GM21447 (cell line): Measurements from ENCODE around the gene SORCS2.
"Not testable (repeated sequence)": the region's sequence is repeated elsewhere in the genome, so short reads cannot be mapped to it uniquely, and the experiment has no call there.

ENCODE experiments used
- ATAC-seq: cut with Tn5 transposase; IDR thresholded peaks from one replicate; pipeline ENCODE4 v1.9.1; 2021; ENCODE audit not compliant: unreplicated experiment

The SORCS2 gene

DNA sequence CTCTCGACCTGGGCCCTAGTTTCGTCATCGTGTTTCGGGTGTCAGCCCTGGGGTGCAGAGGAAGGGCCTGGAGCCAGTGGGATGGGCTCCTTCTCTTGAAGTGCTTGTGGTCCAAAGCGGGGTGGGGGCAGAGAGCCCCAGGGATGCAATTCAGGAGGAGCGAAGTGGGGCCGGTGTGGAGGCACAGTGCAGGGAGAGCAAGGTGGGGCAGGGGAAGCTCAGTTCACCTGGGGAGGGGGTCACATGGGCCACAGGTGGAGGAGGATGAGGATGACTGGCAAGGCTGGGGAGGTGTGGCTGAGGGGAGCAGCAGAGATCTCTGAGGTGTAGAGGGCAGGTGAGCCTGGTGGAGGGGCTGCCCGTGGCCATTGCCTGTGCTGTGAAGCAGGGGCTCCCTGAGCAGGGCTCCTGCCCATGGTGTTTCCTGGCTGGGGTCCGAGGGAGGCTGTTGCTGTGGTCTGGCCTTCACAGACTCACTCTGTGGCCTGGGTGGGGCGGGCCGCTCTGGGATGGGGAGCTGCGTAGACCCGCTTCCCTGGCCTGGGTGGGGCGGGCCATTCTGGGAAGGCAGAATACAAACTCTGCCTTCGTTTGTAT lies 6.9 kb downstream of the SORCS2 start:
- ATAC-seq: no peak

DNA sequence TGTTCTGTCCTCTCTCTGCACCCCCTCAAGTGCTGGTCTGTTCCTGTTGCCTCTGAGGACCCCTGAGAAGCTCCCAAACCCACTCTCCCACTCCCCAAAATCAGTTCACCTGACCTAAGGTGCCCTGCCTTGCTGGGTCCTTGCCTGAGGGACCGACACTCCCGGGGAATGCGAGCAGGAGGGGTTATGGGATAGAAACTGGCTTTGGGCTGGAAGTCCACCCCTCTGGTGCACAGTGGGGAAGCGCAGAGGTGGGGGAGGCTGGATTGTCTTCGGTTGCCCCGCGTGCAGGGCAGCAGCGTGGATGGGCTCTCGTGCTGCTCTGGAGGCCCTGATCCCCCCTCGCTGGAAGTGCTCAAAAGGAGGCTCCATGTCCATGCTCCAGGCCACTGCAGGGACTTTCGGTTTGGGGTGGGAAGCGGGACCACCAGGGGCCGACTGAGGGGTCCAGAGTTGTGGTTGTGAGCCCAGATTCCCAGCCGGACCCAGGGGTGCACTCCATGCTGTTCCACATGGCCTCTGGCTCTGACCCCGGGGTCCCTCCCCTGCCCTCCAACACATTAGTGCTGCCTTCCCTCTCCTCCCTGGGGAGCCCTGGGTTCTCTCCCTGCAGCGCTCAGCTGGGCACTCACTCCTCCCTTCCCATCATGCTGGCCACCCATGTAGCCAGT lies 7.6 kb downstream of the SORCS2 start:
- no peak for ATAC-seq

DNA sequence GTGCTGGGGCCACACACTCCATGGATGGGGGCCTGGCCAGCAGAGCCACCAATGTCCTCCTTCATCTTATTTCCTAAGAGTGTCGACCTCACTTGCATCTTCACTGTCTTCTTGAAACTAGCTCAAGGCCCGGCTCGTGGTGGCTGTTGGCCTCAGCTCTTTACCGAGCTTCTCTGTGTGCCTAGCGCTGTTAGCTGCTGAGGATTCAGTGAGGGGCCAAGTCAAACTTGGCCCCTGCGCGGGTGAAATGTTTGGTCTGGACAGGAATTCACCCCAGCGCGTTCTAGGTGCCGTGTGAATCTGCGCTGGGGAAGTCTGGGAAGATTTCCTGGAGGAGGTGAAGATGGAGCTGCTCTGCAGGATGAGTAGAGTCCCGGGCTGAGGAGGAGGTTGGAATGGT lies 8.5 kb downstream of the SORCS2 start:
- ATAC-seq: no peak

DNA sequence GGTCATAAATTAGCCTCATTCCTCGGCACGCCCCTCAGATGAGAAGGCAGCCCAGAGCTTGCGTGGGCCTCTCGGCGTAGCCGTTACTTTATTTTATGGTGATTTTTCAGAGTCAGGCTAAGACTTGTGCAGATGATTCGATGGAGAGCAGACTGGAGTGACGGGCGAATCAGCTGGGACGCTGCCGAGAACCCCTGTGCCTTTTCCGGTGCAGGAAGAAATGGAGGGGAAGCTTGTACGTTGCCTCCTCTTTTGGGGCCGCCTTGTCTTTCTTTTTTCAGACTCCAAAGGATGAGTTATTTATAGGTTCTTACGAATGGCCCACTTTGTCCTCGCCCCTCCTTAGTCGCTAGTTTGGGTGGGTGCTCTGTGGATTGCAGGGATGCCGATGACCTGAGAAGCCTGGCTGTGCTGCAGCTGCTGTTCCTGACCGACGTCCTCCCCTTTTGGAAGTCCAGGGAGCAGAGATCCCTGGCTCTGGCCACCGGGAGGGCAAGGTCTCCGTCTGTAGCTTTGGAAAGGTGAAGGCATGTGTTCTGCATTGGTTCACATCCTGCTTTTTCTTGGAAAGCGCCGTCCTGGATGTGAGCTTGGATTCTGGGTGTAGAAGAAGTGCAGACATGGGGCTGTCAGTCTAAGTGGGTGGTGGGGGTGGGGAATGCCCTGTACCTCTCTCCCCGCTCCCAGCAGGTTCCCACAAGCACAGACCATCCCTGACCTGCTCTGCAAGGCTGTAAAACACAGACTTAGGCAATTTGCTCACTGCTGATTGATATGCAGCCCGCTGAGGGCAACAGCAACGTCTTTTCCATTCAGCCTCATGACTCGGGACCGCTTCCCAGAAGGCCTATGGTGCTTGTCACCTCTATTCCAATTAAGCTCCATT lies 9.3 kb downstream of the SORCS2 start:
- no peak for ATAC-seq

DNA sequence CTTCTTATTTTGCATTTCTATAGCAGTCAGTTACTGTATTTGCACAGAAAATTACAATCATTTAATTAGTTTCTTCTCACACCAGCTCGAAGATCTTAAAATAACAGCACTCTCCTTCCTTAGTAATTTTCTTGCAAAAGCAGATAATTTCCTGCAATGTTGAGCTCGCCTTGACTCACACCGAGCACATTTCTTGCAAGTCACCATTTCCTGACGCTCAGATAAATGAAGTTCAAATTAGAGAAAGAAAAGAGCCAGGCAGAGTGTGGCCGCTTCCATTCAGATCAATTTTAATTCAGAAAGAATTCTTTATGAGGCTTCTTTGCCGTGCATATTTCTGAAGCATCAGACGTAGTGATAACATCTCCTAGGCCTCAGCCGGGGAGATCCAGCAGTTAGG lies 10.1 kb downstream of the SORCS2 start:
- no peak for ATAC-seq

DNA sequence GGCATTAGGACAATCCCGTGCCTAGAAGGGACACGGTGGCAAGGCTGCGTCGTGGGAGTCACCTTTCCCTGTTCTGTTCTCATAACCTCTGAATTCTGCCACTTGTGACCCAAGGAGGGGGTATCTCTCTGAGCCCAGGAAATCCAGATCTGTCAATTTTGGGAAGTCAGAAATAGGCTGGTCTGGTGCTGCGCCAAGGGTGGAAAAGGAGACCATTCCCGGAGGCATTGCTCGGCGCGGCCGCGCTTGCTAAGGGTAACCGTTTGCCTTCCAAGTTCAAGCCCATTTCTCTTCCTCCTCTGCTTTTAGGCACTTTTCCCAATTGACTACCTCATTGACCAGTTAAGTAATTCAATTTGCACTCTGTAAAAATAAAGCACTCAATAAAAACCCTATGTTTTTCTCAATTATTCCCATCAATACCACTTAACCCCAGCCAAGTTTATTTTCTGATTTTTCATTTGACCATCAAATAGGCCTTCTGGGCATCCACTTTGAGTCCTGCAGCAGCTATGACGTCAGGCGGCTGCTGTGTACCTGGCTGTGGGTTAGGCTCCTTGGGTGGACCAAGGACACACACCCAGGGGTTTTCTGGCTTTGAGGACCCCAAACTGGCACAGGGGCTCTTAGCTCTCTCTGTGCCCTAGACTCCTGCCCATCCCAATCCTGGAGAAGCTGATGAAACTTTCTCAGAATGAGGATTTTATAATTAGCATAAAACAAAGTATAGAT lies 12.5 kb downstream of the SORCS2 start:
- no peak for ATAC-seq

DNA sequence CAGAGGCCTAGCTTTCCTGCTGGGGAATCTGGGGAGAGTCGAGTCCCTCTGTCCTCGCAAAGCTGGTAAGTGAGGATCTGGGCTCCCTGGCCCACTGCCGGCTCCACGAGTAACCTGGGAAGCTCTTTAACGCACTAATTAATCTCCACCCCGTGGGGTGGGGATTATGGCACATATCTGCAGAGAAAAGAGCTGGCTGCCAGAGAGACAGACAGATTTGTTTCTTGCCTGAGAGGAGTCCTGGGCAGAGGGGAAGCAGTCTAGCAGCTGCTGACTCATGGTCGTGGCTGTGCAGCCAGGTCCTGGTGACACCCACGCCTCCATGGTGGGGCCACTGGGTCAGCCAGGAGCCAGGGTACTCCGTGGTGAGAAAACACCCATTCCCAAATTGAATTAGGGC lies 14.0 kb downstream of the SORCS2 start:
- no peak for ATAC-seq

DNA sequence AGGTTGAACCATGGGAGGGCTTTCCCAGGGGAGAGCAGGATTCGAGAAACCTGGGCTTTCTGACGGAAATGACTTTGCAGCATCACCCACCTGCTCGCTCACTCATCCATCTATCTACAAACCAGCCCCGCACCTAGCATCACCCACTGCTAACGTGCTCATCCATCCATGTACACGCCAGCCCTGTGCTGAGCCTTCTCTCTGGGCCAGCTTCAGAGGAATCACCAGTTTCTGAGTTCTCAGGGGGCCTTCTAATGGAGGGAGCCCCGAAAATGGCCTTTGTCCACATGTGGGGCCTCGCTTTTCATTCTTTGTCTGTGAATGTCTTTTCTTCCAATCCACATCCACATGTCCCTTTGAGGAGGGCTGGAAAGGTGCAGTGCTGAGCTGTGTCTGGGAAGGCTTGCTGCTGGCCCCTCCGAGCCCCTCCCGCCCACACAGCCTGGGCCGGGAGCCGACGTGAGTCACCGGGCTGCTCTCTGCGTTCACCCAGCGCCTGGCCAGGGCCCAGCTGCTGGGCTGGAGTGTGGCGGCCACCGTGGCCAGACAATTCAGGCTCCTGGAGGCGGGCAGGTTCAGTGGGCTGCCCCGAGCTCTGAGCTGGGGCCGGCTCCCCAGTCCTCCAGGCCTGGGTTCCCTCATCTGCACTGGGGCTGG lies 14.7 kb downstream of the SORCS2 start:
- no peak for ATAC-seq

DNA sequence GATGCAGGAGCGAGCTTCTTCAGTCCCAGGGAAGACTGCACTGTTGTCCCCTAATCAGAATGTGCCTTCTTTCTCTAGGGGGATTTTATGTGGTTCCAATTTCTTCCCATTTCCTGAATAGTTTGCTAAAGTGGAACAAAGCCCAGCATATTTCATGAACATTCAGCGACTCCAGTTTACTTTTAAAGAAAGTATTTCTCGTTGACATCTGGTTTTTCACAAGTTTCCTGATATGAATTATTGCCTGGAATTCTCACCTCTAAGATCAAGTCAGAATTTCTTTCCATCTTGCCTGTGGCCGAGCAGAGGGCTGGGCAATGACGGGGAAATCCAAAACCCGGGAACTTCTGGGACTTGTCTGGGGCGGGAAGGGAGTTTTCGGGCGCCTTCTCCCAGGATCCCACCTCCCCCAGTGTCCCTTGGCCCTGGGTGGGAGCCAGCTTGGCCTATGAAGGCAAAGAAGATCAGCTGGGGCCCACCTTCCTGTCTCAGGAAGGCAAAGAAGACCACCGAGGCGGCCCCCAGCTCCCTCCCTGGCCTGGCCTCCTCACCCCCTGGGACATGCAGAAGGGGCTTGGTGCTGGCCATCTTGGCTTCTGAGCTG lies 15.4 kb downstream of the SORCS2 start:
- ATAC-seq: no peak

DNA sequence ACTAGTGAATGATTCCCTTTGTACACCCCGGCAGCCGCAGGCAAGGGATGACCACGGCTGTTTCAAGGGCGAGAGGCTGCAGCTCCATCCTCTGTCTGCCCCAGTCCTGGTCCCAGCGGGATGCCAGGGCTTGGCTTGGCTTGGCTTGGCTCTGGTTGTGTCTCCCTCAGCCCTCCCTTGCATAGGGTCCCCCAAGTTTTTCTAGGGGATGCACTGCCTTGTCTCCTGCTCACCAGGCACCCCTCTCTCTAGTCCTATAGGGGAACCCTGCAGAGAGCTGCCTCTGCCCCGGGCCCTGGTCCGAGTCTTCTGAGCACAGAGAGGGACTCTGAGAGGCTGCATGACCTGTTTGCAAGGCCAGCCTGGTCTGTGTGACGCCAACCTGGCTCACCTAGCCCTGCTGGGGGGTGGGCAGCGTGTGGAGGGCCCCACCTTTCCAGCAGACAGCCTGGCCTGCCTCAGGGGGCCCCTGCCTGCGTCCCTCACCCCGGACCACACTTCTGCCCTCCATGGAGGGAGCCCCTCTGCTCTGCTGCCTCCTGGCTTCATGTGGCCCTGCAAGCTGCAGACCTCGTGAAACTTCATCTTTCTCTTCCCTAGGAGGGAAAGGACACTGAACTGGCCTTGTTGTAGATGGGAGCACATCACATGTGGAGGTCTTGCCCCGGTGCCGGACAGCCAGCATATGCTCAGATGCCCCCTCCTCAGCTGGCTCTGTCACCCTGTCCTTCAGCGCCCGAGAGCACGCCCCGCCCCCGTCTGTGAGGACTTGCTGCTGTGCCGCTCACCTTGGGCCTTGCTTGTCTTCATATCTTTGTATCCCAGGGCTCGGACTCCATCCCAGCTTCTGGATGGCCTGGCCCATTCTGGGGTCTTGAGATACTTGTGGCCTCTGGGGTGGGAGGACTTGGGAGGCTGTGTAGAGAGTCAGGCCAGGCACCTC lies 16.4 kb downstream of the SORCS2 start:
- no peak for ATAC-seq

DNA sequence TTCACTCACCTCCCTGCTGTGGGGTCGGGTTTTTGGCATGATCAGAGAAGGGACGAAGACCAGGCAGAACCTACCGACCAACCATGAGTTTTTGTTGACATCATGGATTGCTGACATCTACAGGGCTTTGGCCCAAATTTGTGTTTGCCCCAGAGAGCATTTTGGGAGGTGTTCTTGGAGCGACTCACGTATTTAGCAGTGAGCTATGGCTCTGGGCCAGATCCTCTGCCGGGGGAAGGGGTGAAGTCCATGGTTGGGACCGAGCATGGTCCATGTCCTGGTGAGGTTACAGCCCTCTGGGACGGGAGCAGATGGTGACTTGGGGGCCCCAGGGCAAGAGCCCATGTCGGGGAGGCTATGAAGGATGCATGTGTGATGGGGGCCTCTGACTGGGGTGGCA lies 17.4 kb downstream of the SORCS2 start:
- no peak for ATAC-seq

DNA sequence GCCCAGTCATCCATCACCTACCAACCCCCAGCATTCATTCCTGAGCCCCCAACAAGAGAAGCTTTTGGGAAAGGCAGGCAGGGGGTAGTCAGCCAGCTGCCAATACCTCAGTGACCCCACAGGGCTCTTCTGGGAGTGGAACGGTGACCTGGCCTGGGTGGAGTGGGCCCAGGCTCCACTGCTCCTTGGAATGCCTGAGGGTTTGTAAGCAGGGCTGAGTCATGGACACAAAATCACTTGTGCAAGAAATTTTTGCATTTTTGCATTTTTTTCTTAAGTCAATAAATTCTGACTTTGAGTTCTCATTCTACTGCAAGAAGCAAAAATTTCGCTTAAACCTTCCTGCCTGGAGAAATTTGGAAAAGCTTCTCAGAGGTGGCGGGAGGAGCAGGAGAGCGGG lies 18.5 kb downstream of the SORCS2 start:
- ATAC-seq: no peak

DNA sequence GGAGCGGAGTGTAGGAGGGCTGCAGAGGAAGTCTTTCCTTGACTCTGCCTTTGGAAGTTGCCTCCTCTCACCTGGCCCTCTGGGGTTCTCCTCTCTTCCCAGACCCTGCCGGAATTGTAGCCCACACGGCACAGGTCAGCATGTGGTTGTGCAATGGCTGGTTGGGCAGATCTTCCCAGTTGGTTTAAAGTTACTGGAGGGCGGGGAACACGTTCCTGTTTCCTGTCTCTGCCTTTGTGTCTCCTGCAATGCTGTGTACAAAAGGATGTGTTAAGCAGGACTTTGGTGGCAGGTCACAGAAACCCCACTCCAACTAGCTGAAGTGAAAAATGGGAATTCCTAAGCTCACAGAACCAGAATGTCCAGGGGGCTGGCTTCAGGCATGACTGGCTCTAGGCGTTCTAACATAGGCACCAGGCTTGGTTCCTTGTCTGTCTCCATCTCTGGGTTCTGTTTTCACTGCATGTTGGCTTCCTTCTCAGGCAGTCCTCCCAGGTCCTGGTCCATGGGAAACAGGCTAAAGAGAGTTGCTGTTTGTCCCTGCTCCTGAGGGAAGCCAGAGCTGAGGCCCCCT lies 19.9 kb downstream of the SORCS2 start:
- ATAC-seq: no peak

DNA sequence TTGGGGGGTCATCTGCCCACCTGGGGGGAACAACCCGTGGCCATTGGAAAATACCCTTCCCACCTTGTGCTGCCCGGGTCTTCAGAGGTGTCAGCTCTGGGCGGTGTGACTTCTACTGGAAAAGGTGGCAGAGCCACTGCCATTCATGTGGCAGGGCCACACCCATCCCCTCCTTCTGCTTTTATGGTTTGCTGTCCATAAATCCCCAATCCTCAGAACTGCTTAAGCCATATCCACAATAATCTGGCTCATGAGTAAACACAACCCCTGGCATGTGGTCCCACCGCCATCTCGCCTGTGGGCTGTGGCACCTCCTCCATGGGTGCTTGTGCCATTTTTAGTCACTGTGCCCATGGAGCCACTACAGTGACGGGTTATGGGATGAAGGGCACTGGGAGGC lies 20.6 kb downstream of the SORCS2 start:
- no peak for ATAC-seq

DNA sequence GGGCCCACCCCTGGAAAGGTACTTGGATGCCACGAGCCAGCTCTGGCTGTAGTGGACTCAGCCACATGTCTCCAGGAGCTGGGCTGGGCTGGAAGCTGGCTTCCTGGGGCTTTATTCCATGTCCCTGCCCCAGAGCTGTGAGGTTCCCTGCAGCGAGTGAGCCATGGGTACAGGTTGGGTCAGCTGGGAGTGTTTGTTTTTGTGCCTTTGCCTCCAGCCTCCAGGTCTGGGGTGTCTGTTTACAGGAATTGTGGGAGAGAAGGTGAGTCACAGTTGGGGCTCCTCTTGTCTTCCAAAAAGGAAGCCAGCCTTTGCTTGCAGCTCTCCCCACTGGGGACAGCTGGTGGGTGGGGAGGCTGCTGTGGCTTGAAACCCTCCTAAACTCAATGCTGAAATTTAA lies 21.5 kb downstream of the SORCS2 start:
- no peak for ATAC-seq

DNA sequence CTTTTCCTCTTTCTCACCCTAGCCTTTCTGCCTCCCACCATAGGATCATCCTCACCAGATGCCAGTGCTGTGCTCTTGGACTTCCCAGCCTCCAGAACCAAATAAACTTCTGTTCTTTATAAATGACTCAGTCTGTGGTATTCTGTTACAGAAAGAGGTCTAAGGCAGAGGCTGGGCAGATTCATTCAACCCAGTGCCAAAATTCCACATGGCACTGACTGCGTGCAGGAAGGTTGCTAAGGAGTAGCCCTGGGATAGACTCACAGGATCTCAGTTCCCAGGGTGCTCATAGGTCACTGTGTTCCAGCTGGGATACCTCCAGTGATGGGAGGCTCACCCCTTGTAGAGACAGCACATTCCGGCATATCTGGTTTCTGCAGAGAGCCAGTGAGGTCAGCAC lies 22.0 kb downstream of the SORCS2 start:
- no peak for ATAC-seq

DNA sequence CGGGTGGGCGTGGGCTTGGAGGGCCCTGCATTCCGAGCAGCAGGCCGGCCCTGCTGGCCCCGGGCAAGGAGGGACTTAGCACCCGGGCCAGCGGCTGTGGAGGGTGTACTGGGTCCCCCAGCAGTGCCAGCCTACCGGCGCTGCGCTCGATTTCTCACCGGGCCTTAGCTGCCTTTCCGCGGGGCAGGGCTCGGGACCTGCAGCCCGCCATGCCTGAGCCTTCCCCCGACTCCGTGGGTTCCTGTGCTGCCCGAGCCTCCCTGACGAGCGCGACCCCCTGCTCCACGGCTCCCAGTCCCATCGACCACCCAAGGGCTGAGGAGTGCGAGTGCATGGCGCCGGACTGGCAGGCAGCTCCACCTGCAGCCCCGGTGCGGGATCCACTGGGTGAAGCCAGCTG lies 22.8 kb downstream of the SORCS2 start:
- ATAC-seq: not testable (repeated sequence)

DNA sequence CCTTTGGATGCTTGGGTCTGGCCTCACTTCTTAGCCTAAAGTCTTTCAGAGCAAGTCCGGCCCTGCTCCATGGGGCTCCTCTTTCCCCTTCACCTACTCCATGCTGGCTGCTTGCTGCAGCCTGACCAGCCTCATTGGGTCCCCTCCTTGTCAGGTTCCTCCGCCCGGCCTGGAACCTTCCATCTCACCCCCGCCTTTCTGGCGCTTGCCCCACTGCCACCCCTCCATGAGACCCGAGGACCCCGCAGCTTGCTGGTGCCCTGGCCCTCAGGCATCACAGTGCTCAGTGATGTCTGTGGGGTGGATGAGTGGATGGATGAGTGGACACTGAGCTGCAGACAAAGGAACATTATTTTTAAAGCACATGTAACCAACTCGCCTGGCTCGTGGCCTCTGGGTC lies 24.7 kb downstream of the SORCS2 start:
- ATAC-seq: no peak
